Neural crest cell (in vitro differentiated cells): ENCODE measurements around the gene SPACA6. TPM values are rescaled to one million over a fixed set of nuclear protein-coding genes. Genes with fewer than 3 reads are reported as not detected.
A peak's percentile ranks its signal among the peaks of the same experiment; 100 is the strongest.

Source experiments
- DNase-seq: peaks from one replicate; pipeline ENCODE4 v3.0.0; 2021; ENCODE audit warnings: low read depth, mixed read lengths, low spot score
- H3K27ac Mint-ChIP-seq: one replicate; pipeline ENCODE4 v1.8.0; 2021; ENCODE audit warnings: mild to moderate bottlenecking, mixed read lengths; ENCODE audit not compliant: unreplicated experiment
- H3K27me3 Mint-ChIP-seq: 2 replicates; pipeline ENCODE4 v1.8.0; 2021; ENCODE audit warnings: low read depth, mild to moderate bottlenecking, mixed read lengths
- H3K36me3 Mint-ChIP-seq: 2 replicates; pipeline ENCODE4 v1.8.0; 2021; ENCODE audit warnings: low read depth, mild to moderate bottlenecking, mixed read lengths
- H3K4me1 Mint-ChIP-seq: 2 replicates; pipeline ENCODE4 v1.8.0; 2021; ENCODE audit warnings: mixed read lengths
- H3K4me3 Mint-ChIP-seq: one replicate; pipeline ENCODE4 v1.8.0; 2021; ENCODE audit warnings: mild to moderate bottlenecking, mixed read lengths
- H3K9me3 Mint-ChIP-seq: 2 replicates; pipeline ENCODE4 v1.8.0; 2021; ENCODE audit warnings: mixed read lengths
- CTCF ChIP-seq: fragments of 200-600 bp; sonication (generic); conservative IDR thresholded peaks from 2 replicates; pipeline ENCODE4 v1.5.0; 2021; ENCODE audit warnings: antibody characterized with exemption, mild to moderate bottlenecking
- total RNA-seq: library from RNA; stranded (reverse); gene quantifications from 2 replicates; pipeline ENCODE4 v1.2.1, GENCODE V29; 2021

SPACA6 gene
- total RNA-seq, 1 donor from 2014 or later: 4.2 TPM

- Mint-ChIP-seq H3K27me3 (peaks cover 58% of the 10 kb centered on the region), H3K36me3 (no peaks in the 10 kb centered on the region), H3K4me3 (no peak overlapping the region), H3K4me1 (no peaks in the 10 kb centered on the region), H3K9me3 (no peaks in the 10 kb centered on the region), H3K27ac (no peak overlapping the region)
- DNase-seq: no peak
- no peak for TF ChIP-seq CTCF
Observed at GRCh38 chr19:51681286-51681941, 11.7 kb upstream of the SPACA6 start.

GRCh38 chr19:51686171-51686570, 7.0 kb upstream of the SPACA6 start:
- Mint-ChIP-seq H3K4me1 (peaks cover 25% of the 10 kb centered on the region), H3K4me3 (no peak overlapping the region), H3K36me3 (no peaks in the 10 kb centered on the region)

GRCh38 chr19:51687791-51688670, 5.1 kb upstream of the SPACA6 start:
- peaks cover 31% of the 10 kb centered on the region for H3K27me3 Mint-ChIP-seq
- H3K4me3 Mint-ChIP-seq: peak overlapping the region; percentile 84
- H3K27ac Mint-ChIP-seq: peak overlapping the region; percentile 19
- H3K36me3 Mint-ChIP-seq: no peaks in the 10 kb centered on the region
- peaks cover 33% of the 10 kb centered on the region for H3K4me1 Mint-ChIP-seq
- no peak for TF ChIP-seq CTCF
- no peak for DNase-seq
- no peaks in the 10 kb centered on the region for H3K9me3 Mint-ChIP-seq

More at GRCh38 chr19:51686171-51686570, 7.0 kb upstream of the SPACA6 start:
- DNase-seq: no peak
- H3K9me3 Mint-ChIP-seq: no peaks in the 10 kb centered on the region
- H3K27me3 Mint-ChIP-seq: peaks cover 33% of the 10 kb centered on the region
- no peak overlapping the region for H3K27ac Mint-ChIP-seq
- no peak for TF ChIP-seq CTCF

- TF ChIP-seq CTCF: no peak
- Mint-ChIP-seq H3K27me3 (peaks cover 32% of the 10 kb centered on the region), H3K4me3 (peak overlapping the region; percentile 84), H3K4me1 (peaks cover 34% of the 10 kb centered on the region), H3K9me3 (no peaks in the 10 kb centered on the region), H3K27ac (no peak overlapping the region), H3K36me3 (no peaks in the 10 kb centered on the region)
- DNase-seq: peak; percentile 55
Observed at GRCh38 chr19:51688671-51689571, 4.2 kb upstream of the SPACA6 start.
